Activated naive CD4-positive, alpha-beta T cell treated with anti-CD3 and anti-CD28 coated beads, Interleukin-2, amount 10 ng/mL, durations not matched to agents 7 days and 5 days (primary cell): Measurements from ENCODE around the gene ZBTB16.

Experiments
- CTCF ChIA-PET: fragments of 350-600 bp; sonication (Branson Sonifier 250); formaldehyde crosslinking; loops from one replicate; lab custom pipeline; 2021; ENCODE audit warnings: antibody characterized with exemption; lab: Charles Lee
- DNase-seq: peaks from one replicate; pipeline ENCODE4 v3.0.0-alpha.2; 2020
- H3K27ac Mint-ChIP-seq: one replicate; pipeline ENCODE4 v1.8.0; 2021; ENCODE audit warnings: mild to moderate bottlenecking, moderate library complexity, mixed read lengths
- H3K27me3 Mint-ChIP-seq: one replicate; pipeline ENCODE4 v1.8.0; 2021; ENCODE audit warnings: mild to moderate bottlenecking, mixed read lengths
- H3K36me3 Mint-ChIP-seq: one replicate; pipeline ENCODE4 v1.8.0; 2021; ENCODE audit warnings: mixed read lengths
- H3K4me1 Mint-ChIP-seq: one replicate; pipeline ENCODE4 v1.8.0; 2021; ENCODE audit warnings: mixed read lengths
- H3K4me3 Mint-ChIP-seq: one replicate; pipeline ENCODE4 v1.8.0; 2021; ENCODE audit warnings: mild to moderate bottlenecking, moderate library complexity, mixed read lengths
- H3K9me3 Mint-ChIP-seq: one replicate; pipeline ENCODE4 v1.8.0; 2021; ENCODE audit warnings: mixed read lengths

Gene ZBTB16

DNA sequence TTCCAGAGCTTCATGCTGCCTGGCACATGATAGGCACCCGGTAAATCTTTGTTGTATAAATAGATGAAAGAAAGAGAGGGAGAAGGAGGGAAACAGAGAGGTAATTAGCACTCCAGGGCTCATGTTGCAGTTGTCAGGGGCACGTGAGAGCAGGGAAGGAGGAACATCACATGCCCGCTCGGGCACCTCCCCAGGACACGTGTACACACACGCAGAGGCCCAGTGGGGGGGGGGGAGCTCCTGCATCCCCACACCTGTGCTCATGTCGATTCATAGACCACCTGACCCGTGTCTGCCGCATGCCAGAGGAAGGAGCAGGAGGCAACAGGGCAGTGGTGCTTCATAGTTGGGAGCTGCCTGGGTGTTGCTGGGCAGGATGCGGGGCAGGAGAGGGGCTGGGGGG lies 199.6 kb downstream of the ZBTB16 start:
- no peaks in the 10 kb centered on the region for H3K9me3 Mint-ChIP-seq
- no peaks in the 10 kb centered on the region for H3K36me3 Mint-ChIP-seq
- no peak for DNase-seq
- H3K4me3 Mint-ChIP-seq: no peak overlapping the region
- H3K27me3 Mint-ChIP-seq: peaks cover 19% of the 10 kb centered on the region
- H3K27ac Mint-ChIP-seq: no peak overlapping the region
- CTCF ChIA-PET: interaction anchor here (0.7 to 11.5 kb wide), 7 partner anchors 92 to 363 kb away, joined by 4 to 253 read pairs (median 87); partner anchors contain the start of gene ZBTB16
- peaks cover 6% of the 10 kb centered on the region for H3K4me1 Mint-ChIP-seq

GRCh38 chr11:114259551-114259983 lies 200.1 kb downstream of the ZBTB16 start:
- peaks cover 19% of the 10 kb centered on the region for H3K27me3 Mint-ChIP-seq
- DNase-seq: no peak
- no peak overlapping the region for H3K4me3 Mint-ChIP-seq
- H3K27ac Mint-ChIP-seq: no peak overlapping the region
- H3K4me1 Mint-ChIP-seq: peaks cover 6% of the 10 kb centered on the region
- CTCF ChIA-PET: interaction anchor here (0.7 to 11.5 kb wide), 15 partner anchors 12 to 454 kb away, joined by 3 to 253 read pairs (median 8); partner anchors contain the start of gene ZBTB16
- no peaks in the 10 kb centered on the region for H3K36me3 Mint-ChIP-seq
- H3K9me3 Mint-ChIP-seq: no peaks in the 10 kb centered on the region

GRCh38 chr11:114260077-114260476 lies 200.6 kb downstream of the ZBTB16 start:
- Mint-ChIP-seq H3K27ac (no peak overlapping the region), H3K27me3 (peaks cover 19% of the 10 kb centered on the region), H3K4me1 (peaks cover 6% of the 10 kb centered on the region), H3K4me3 (no peak overlapping the region), H3K9me3 (no peaks in the 10 kb centered on the region), H3K36me3 (no peaks in the 10 kb centered on the region)
- CTCF ChIA-PET: interaction anchor here (0.7 to 11.5 kb wide), 30 partner anchors 9 to 454 kb away, joined by 3 to 253 read pairs (median 6); partner anchors contain the start of gene ZBTB16
- DNase-seq: no peak

DNA sequence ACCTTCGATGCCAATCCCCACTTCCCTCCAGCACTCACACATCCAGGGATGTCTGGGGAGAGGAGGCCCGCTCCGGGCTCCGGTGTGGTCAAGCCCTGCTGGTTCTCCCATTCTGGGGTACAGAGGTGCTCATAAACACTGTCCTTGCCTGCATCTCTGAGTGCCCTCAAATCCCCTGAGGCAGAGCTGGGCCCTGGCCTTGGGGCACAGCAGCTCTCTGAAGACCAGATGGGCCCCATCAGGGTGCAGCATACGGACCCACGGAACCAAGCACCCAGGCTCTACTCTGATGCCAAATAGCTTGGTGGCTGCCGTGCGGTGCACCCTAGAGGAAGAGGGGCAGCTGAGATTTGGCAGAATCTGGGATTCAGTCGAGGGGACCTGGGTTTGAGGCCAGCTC lies 201.0 kb downstream of the ZBTB16 start:
- CTCF ChIA-PET: interaction anchor here (0.6 to 11.5 kb wide), 41 partner anchors 9 to 966 kb away, joined by 3 to 253 read pairs (median 5); partner anchors contain the start of gene ZBTB16
- H3K4me3 Mint-ChIP-seq: no peak overlapping the region
- H3K4me1 Mint-ChIP-seq: peaks cover 6% of the 10 kb centered on the region
- no peaks in the 10 kb centered on the region for H3K9me3 Mint-ChIP-seq
- no peak overlapping the region for H3K27ac Mint-ChIP-seq
- H3K27me3 Mint-ChIP-seq: peaks cover 17% of the 10 kb centered on the region
- no peak for DNase-seq
- no peaks in the 10 kb centered on the region for H3K36me3 Mint-ChIP-seq

DNA sequence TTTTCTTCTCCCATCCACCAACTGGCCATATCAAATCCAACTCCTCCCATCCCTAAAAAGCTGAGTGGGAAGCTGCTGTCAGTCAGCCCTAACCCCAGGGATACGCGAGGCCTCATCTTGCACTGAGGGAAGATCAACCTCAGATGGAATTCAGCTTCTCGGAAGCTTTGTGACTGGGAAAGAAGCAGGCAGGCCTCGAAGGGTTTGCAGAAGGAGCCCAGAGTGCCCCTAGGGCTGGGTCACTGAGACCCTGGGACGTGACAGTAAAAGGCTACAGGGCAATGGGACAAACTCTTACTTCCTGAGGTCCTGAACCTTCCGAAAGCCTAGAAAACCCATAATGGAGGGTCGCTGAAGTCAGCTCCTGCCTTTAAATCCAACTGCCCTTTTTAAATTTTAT lies 202.3 kb downstream of the ZBTB16 start:
- Mint-ChIP-seq H3K9me3 (no peaks in the 10 kb centered on the region), H3K27me3 (peaks cover 16% of the 10 kb centered on the region), H3K27ac (no peak overlapping the region), H3K4me1 (peaks cover 6% of the 10 kb centered on the region), H3K36me3 (no peaks in the 10 kb centered on the region), H3K4me3 (no peak overlapping the region)
- no peak for DNase-seq
- CTCF ChIA-PET: interaction anchor here (0.6 to 11.5 kb wide), 46 partner anchors 8 to 950 kb away, joined by 3 to 253 read pairs (median 5); partner anchors contain the start of gene ZBTB16

DNA sequence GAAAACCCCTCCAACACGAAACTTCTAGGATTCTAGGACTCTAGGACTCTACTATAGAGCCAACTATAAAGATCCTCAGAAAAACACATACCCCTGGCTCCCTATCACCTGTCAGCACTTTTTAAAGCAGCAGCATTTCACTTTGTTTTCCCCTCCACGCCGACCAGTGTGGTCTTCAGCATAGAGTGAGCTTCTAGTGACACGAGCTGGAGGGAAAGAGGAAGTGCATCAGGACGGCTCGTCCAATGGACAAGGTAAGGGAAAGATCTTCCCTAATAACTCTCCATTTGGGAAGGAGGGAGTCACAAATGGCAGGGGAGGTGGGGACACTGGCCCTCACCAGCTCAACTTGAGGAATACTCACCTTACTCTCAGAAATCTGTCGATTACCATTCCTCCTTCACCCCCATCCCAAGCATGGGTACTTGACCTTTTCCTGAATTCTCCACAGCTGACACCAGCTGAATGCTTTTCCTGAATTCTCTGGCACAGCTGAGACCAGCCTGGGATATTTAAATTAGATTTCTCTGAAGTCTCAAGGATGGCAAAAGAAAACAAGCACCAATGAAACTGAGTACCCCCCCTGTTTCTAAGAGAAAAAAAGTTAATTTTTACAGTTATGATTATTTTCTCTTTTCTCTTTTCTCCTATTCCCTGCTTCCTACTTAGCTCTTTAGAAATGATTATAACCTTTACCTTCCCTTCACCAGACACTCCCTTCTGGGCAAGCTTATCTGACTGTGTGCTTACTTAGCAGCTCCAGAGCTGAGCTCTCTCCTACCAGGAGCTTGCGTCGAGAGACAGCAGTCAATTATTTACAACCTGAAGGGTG lies 203.4 kb downstream of the ZBTB16 start:
- CTCF ChIA-PET: interaction anchor here (0.8 to 11.5 kb wide), 20 partner anchors 12 to 461 kb away, joined by 3 to 253 read pairs (median 12); partner anchors contain the start of gene ZBTB16
- H3K4me3 Mint-ChIP-seq: no peak overlapping the region
- H3K36me3 Mint-ChIP-seq: no peaks in the 10 kb centered on the region
- H3K4me1 Mint-ChIP-seq: peaks cover 6% of the 10 kb centered on the region
- no peaks in the 10 kb centered on the region for H3K9me3 Mint-ChIP-seq
- DNase-seq: peak; percentile 44
- peaks cover 16% of the 10 kb centered on the region for H3K27me3 Mint-ChIP-seq
- H3K27ac Mint-ChIP-seq: no peak overlapping the region

DNA sequence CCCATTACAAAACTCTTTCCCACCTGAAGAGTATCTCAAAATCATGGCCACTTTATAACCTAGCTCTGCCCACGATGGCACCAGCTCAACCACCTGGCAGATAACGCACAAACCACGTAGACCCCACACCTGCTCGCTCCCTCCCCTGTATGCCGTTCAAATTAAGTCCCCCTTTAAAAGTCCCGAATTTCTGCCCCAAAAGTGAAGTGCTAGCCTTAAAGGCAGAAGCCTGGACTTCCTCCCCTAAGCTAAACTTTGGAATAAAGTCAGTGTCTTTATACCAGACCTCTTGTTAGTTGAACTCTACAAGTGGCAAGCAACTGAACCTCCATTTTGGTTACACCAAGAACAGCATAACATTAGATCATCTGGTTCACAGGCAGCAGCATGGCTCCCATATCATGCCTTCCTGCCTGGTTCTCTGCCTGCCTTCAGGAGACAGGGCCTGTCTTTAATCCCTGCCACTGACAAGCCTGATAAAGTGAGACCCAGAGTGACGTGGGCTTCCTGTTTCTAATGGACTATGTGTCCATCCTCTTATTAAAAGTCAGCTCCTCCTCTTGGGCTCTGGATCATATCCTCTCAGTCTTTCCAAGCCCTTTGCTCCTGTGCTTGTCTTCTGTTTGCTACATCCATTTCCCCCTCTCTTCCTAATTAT lies 204.1 kb downstream of the ZBTB16 start:
- no peaks in the 10 kb centered on the region for H3K9me3 Mint-ChIP-seq
- CTCF ChIA-PET: interaction anchor here (1.2 to 11.5 kb wide), 12 partner anchors 12 to 462 kb away, joined by 4 to 253 read pairs (median 16); partner anchors contain the start of gene ZBTB16
- H3K36me3 Mint-ChIP-seq: no peaks in the 10 kb centered on the region
- no peak overlapping the region for H3K4me3 Mint-ChIP-seq
- H3K4me1 Mint-ChIP-seq: peaks cover 5% of the 10 kb centered on the region
- H3K27me3 Mint-ChIP-seq: peaks cover 16% of the 10 kb centered on the region
- DNase-seq: no peak
- no peak overlapping the region for H3K27ac Mint-ChIP-seq

DNA sequence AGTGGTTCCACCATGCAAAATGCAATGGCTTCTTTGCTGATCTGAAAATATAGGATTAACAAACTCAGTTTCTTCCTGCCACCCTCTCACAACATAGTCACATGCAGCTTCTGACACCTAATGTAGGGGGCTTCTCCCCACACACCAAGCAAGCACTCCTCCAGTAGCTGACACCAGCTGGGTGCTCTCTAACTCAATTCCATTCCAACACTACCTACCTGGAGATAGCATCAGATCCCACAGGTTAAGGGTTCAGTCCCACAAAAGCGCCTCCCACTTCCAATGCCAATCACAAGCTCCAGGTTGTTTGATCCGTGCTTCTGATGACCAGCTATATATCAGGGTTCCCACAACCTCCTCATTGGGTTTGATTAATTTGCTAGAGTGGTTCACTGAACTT lies 204.9 kb downstream of the ZBTB16 start:
- no peak for DNase-seq
- Mint-ChIP-seq H3K4me3 (no peak overlapping the region), H3K27ac (no peak overlapping the region), H3K9me3 (no peaks in the 10 kb centered on the region), H3K4me1 (peaks cover 2% of the 10 kb centered on the region), H3K36me3 (no peaks in the 10 kb centered on the region), H3K27me3 (peaks cover 16% of the 10 kb centered on the region)
- CTCF ChIA-PET: interaction anchor here (1.3 to 11.5 kb wide), 7 partner anchors 11 to 368 kb away, joined by 3 to 253 read pairs (median 87); no protein-coding TSS in a partner anchor

DNA sequence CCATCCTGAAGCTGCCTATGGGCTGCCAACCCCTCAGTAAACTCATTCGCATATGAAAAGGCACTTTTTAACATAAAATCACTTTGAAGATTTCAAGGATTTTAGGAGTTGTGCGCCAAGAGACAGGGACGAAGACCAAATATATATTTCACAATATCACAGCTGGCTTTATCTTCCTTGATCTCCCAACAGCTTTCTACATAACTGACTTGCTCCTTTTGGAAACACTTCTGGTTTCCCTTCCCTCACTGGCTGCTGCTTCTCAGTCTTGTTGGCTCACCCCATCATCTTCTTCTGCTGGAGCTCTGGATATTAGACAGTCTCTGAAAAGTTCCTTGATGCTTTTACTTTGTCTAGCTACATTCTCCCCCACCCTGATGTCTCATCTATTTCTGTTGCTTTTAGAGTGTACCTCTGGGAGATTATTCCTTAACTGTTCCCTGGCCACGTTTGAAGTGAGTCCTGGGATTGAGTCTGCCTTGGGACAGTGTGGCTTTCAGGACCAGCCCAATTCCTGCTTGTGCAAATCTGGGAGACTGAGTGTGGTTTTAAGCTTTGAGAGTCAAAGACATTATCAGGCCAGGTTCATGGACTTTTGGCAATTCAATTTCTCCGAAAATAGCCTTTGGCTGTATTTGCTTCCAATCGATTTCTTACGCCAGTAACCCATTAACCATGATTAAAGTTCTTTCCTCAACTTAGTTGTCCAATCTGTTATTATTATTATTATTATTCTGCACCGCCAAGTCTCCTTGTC lies 205.8 kb downstream of the ZBTB16 start:
- DNase-seq: no peak
- no peaks in the 10 kb centered on the region for H3K9me3 Mint-ChIP-seq
- no peaks in the 10 kb centered on the region for H3K4me1 Mint-ChIP-seq
- peaks cover 10% of the 10 kb centered on the region for H3K27me3 Mint-ChIP-seq
- H3K36me3 Mint-ChIP-seq: no peaks in the 10 kb centered on the region
- CTCF ChIA-PET: interaction anchor here (0.9 to 11.5 kb wide), 5 partner anchors 205 to 369 kb away, joined by 3 to 253 read pairs (median 87); no protein-coding TSS in a partner anchor
- H3K4me3 Mint-ChIP-seq: no peak overlapping the region
- no peak overlapping the region for H3K27ac Mint-ChIP-seq

- H3K9me3 Mint-ChIP-seq: no peaks in the 10 kb centered on the region
- H3K27ac Mint-ChIP-seq: no peak overlapping the region
- no peak overlapping the region for H3K4me3 Mint-ChIP-seq
- no peaks in the 10 kb centered on the region for H3K36me3 Mint-ChIP-seq
- CTCF ChIA-PET: interaction anchor here (1.0 to 1.9 kb wide), 3 partner anchors 8 to 274 kb away, joined by 3 to 6 read pairs (median 4); no protein-coding TSS in a partner anchor
- H3K27me3 Mint-ChIP-seq: peaks cover 23% of the 10 kb centered on the region
- H3K4me1 Mint-ChIP-seq: no peaks in the 10 kb centered on the region
- DNase-seq: no peak
Measured at GRCh38 chr11:114269498-114269897, 210.0 kb downstream of the ZBTB16 start.

- H3K9me3 Mint-ChIP-seq: no peaks in the 10 kb centered on the region
- H3K27me3 Mint-ChIP-seq: peaks cover 29% of the 10 kb centered on the region
- H3K27ac Mint-ChIP-seq: no peak overlapping the region
- DNase-seq: no peak
- H3K4me3 Mint-ChIP-seq: no peak overlapping the region
- H3K36me3 Mint-ChIP-seq: no peaks in the 10 kb centered on the region
- H3K4me1 Mint-ChIP-seq: no peaks in the 10 kb centered on the region
- CTCF ChIA-PET: interaction anchor here (2.5 kb wide), 1 partner anchor 10 kb away, joined by 8 read pairs; no protein-coding TSS in a partner anchor
Measured at GRCh38 chr11:114270531-114271270, 211.2 kb downstream of the ZBTB16 start.

- no peak overlapping the region for H3K27ac Mint-ChIP-seq
- H3K36me3 Mint-ChIP-seq: no peaks in the 10 kb centered on the region
- no peaks in the 10 kb centered on the region for H3K9me3 Mint-ChIP-seq
- no peak for DNase-seq
- H3K4me1 Mint-ChIP-seq: no peaks in the 10 kb centered on the region
- no peak overlapping the region for H3K4me3 Mint-ChIP-seq
- H3K27me3 Mint-ChIP-seq: peaks cover 33% of the 10 kb centered on the region
- CTCF ChIA-PET: interaction anchor here (2.5 kb wide), 1 partner anchor 10 kb away, joined by 8 read pairs; no protein-coding TSS in a partner anchor
Measured at GRCh38 chr11:114271316-114271715, 211.8 kb downstream of the ZBTB16 start.

GRCh38 chr11:114272311-114272710 lies 212.8 kb downstream of the ZBTB16 start:
- no peak overlapping the region for H3K4me3 Mint-ChIP-seq
- no peaks in the 10 kb centered on the region for H3K4me1 Mint-ChIP-seq
- DNase-seq: no peak
- H3K9me3 Mint-ChIP-seq: no peaks in the 10 kb centered on the region
- no peaks in the 10 kb centered on the region for H3K36me3 Mint-ChIP-seq
- peaks cover 33% of the 10 kb centered on the region for H3K27me3 Mint-ChIP-seq
- CTCF ChIA-PET: interaction anchor here (2.5 kb wide), 1 partner anchor 11 kb away, joined by 8 read pairs; no protein-coding TSS in a partner anchor
- no peak overlapping the region for H3K27ac Mint-ChIP-seq
